ENCODE data around the gene SEMA6D. TPM values are rescaled to one million over a fixed set of nuclear protein-coding genes. Genes with fewer than 3 reads are reported as not detected.

SEMA6D gene
- total RNA-seq, 1 experiment from 2014 or later, result 0.40 TPM

- DNase-seq (ENCODE audit: low read depth), result no peak
Observed at GRCh38 chr15:47784820-47785219, 67.5 kb downstream of the SEMA6D start.

- DNase-seq (ENCODE audit: low read depth), result no peak
Observed at GRCh38 chr15:47786371-47786770, 69.1 kb downstream of the SEMA6D start.

- no peak for DNase-seq (ENCODE audit: low read depth)
Observed at GRCh38 chr15:47787875-47788274, 70.6 kb downstream of the SEMA6D start.

GRCh38 chr15:47788685-47789084, 71.4 kb downstream of the SEMA6D start:
- DNase-seq (ENCODE audit: low read depth), result no peak

GRCh38 chr15:47791161-47791560, 73.9 kb downstream of the SEMA6D start:
- no peak for DNase-seq (ENCODE audit: low read depth)

- DNase-seq (ENCODE audit: low read depth), result no peak
Observed at GRCh38 chr15:47792231-47792630, 74.9 kb downstream of the SEMA6D start.

- DNase-seq (ENCODE audit: low read depth), result no peak
Observed at GRCh38 chr15:47794252-47794914, 77.1 kb downstream of the SEMA6D start.

GRCh38 chr15:47795864-47796263, 78.6 kb downstream of the SEMA6D start:
- no peak for DNase-seq (ENCODE audit: low read depth)

- DNase-seq (ENCODE audit: low read depth), result no peak
Observed at GRCh38 chr15:47796339-47796738, 79.0 kb downstream of the SEMA6D start.

- DNase-seq (ENCODE audit: low read depth), result no peak
Observed at GRCh38 chr15:47796830-47797229, 79.5 kb downstream of the SEMA6D start.

- DNase-seq (ENCODE audit: low read depth), result no peak
Observed at GRCh38 chr15:47801522-47801921, 84.2 kb downstream of the SEMA6D start.

GRCh38 chr15:47802216-47802615, 84.9 kb downstream of the SEMA6D start:
- no peak for DNase-seq (ENCODE audit: low read depth)

GRCh38 chr15:47803767-47804166, 86.5 kb downstream of the SEMA6D start:
- no peak for DNase-seq (ENCODE audit: low read depth)

- DNase-seq (ENCODE audit: low read depth), result no peak
Observed at GRCh38 chr15:47804733-47805132, 87.4 kb downstream of the SEMA6D start.

GRCh38 chr15:47806008-47806407, 88.7 kb downstream of the SEMA6D start:
- DNase-seq (ENCODE audit: low read depth), result no peak

GRCh38 chr15:47811172-47811571, 93.9 kb downstream of the SEMA6D start:
- DNase-seq (ENCODE audit: low read depth), result no peak

GRCh38 chr15:47812470-47812999, 95.2 kb downstream of the SEMA6D start:
- DNase-seq (ENCODE audit: low read depth), result no peak

GRCh38 chr15:47813748-47814384, 96.6 kb downstream of the SEMA6D start:
- DNase-seq (ENCODE audit: low read depth), result no peak

- DNase-seq (ENCODE audit: low read depth), result no peak
Observed at GRCh38 chr15:47814620-47815019, 97.3 kb downstream of the SEMA6D start.

- DNase-seq (ENCODE audit: low read depth), result no peak
Observed at GRCh38 chr15:47817969-47818548, 100.8 kb downstream of the SEMA6D start.

- DNase-seq (ENCODE audit: low read depth), result no peak
Observed at GRCh38 chr15:47819158-47819557, 101.9 kb downstream of the SEMA6D start.

- no peak for DNase-seq (ENCODE audit: low read depth)
Observed at GRCh38 chr15:47820057-47820746, 102.9 kb downstream of the SEMA6D start.

Measured in Daoy (cell line).